HG03103 (cell line): ENCODE data around the gene HEBP2.

Experiments used
- ATAC-seq: cut with Tn5 transposase; IDR thresholded peaks from one replicate; pipeline ENCODE4 v1.9.1; 2021; ENCODE audit warnings: low read depth; ENCODE audit not compliant: unreplicated experiment

Gene HEBP2

DNA sequence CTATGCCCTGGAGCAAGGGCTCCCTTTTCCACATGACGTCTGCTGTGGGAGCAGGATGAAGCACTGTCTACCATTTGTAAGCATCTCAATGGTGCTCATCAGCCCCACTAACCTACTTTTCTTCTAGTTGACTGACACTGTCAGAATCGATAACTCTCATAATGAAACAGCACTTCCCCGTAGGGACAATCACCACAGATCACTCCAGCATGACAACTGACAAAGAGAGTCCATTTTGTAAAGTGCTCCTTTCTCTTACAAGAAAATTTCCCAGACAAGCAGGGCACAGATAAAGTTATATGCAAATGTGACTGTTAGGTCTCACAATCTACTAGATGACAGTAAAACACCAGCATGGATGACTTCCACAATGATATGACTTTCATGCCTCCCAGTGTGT, 46.4 kb downstream of the HEBP2 start:
- ATAC-seq: no peak

DNA sequence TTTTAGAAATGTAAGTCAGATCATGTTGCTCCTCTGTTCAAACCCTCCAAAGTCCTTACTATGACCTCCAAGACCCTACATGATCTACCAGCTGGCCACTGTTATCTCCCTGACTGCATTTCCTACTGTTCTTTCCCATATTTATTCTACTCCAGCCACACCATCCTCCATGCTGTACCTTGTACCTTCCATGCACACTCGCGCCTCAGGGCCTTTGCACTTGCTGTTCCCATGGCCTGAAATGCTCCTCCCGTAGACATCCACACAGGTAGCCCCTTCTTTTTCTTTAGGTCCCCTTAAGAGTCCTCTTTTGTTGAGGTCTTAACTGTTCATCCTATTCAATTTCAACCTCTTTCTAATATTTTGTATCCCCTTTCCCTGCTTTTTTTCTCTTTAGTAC, 47.0 kb downstream of the HEBP2 start:
- no peak for ATAC-seq

DNA sequence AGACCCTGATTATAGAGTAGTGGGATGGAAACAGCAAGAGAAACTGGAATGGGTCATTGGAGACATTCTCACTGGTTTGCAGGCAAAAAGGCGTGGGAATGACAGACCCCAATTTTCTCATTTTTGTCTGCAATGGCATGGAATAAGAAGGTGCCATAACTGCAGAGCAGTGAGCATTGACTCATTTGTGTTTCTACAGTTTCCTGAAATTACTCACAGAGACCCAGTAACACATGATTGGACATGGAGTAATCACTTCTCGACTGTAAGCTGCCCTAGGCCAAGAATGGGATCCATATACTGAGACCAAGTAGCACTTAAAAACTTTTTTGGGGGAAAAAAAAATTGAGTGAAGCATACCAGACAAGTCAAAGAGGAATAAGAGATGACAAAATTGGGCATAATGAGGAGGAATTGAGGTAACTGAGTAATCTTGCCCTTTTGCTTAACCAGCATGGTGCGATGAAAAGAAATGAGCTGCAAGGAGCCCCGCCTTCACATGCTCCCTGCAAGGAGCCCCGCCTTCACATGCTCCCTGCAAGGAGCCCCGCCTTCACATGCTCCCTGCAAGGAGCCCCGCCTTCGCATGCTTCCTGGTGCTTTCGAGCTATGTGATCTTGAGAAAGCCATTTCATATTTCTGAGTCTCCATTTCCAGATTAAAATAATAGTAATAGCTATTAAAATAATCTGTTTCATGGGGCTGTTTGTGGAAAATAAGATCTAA, 51.1 kb downstream of the HEBP2 start:
- ATAC-seq: no peak

DNA sequence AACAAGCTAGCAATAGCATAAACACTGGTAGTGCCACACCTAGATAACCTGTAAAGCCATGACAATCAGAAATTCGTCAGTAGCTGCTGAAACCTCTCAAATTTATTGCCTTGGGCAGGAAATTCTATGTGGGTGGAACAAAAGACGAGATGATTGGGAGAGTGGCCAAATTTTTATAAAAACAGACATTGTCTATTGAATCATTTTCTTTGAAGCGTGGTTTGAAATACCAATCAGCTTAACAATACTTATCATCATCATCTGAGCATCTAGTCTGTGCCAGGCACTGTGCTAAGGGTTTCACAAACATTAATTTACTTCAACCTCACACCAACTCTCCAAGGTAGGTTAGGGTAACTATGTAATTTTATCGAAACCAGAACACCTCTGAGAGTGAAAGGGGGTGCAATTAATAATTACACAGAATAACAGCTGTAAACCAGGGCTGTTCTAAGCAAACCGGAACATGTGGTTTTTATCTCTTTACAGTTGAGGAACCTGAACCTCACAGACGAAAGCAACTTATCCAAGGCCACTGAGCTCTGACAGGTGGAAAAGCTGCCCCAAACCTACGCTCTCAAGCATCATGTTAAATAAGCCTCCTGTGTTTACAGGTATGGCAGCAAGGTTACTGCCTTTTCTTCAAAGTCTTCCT, 51.9 kb downstream of the HEBP2 start:
- ATAC-seq: peak; percentile 94

DNA sequence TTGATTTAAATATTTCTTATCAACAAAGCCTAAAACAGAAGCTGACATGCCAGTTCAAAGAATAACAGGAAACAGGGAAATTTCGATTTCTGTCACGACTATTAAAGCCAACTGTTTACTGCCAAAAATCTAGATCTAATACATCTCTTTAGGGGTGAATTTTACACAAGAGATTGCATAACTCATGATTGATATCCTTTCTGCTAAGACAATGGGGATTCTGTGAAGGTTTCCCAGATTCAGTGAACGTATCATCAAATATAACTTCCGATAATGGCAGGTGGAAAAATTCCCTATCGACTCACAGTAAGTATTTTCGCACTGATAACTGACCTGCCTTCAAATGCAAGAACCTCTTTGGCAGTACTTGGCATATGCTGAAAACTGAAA, 52.4 kb downstream of the HEBP2 start:
- ATAC-seq: no peak

DNA sequence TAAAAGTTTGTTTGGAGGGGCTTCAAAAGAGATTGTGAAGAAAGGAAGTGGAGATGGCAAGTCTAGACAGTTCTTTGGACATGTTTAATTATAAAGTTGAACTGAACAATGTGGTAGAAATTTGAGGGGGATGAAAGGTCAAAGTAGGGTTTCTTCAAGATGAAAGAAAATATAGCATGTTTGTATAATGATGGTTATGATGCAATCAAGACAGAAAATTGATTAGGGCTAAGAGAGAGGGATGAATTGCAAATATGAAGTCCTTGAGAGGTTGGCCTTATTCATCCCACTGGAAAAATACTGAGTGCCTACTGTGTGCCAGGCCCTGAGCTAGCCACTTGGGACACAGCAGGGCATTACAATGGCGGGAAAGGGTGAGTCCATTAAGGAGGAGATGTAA, 57.6 kb downstream of the HEBP2 start:
- ATAC-seq: no peak

DNA sequence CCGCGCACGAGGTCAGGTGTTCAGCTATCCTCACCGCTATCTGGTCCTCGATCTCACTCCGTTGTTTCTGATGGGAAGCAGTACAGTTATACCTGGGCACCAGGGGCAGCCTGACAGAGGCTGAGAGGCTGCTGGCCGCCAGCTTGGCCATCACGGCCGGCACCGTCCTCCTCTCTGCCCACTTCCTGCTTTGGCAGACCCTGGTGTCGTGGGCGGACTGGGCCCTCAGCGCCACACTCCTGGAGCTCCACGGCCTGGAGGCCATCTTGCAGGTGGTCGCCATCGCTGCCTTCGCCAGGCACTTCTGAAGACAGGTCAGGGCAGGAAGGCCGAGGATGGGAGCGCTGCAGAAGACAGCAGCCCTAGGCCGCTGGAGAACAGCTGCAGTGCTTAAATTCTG, 60.1 kb downstream of the HEBP2 start:
- ATAC-seq: no peak

DNA sequence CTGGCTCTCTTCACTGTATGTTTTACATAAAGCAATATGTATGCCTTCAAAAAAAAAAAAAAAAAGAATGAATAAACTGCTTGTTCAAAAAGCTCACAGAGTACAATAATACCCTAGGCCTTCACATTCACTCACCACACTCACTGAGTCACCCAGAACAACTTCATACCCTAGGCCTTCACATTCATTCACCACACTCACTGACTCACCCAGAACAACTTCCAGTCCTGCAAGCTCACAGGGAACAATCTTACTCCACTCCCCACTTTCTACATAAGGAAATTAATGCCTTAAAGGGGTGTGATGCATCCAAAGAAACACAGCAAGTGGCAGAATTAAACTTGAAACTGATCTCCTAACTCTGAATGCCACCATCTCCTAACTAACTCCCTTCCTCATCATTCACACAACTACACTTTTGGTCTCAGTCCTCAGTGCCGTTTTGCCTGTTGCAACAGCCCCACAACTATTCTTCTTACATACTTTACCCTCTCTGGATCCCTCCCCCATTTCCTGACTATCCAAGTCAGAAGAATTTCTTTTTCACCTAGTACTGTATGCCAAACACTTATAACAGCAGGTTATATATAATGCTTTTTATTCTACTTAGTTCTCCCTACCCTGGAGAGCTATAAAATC, 61.1 kb downstream of the HEBP2 start:
- ATAC-seq: no peak

DNA sequence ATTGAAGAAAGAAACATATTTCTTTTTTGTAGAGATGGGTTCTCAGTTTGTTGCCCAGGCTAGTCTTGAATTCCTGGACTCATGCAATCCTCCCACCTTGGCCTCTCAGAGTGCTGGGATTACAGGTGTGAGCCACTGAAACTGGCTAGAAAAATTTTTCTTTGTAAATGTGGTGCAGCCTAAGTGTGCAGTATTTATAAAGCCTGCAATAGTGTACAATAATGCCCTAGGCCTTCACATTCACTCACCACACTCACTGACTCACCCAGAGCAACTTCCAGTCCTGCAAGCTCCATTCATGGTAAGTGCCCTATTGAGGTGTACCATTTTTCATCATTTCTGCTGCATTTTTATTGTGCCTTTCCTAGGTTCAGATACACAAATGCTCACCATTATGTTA, 63.9 kb downstream of the HEBP2 start:
- no peak for ATAC-seq

DNA sequence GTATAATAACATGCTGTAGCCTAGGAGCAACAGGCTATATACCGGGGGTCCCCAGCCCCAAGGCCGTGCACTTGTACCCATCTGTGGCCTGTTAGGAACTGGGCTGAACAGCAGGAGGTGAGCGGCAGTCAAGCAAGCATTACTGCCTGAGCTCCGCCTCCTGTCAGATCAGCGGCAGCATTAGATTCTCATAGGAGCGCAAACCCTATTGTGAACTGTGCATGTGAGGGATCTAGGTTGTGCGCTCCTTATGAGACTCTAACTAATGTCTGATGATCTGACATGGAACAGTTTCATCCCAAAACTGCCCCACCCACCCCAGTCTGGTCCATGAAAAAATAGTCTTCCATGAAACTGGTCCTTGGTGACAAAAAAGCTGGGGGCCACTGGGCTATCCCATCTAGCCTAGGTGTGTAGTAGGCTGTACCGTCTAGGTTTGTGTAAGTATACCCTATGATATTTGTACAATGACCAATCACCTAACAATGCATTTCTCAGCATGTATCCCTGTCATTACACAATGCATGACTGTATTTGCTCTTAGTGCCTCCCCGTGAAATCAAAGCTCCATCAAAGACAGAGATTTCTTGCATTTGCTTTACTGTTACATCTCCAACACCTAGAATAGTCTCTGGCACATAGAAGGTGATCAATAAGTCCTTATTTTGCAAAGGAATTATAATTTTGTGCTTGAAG, 64.4 kb downstream of the HEBP2 start:
- ATAC-seq: no peak
